Endothelial cell of hepatic sinusoid (primary cell): ENCODE measurements around the gene IGLON5.

ENCODE experiments used
- in situ Hi-C: cut with HindIII; loops from 2 replicates; pipeline ENCODE4 v1.10.0; 2017; ENCODE audit warnings: low sequenced_read_pairs

IGLON5 gene

DNA sequence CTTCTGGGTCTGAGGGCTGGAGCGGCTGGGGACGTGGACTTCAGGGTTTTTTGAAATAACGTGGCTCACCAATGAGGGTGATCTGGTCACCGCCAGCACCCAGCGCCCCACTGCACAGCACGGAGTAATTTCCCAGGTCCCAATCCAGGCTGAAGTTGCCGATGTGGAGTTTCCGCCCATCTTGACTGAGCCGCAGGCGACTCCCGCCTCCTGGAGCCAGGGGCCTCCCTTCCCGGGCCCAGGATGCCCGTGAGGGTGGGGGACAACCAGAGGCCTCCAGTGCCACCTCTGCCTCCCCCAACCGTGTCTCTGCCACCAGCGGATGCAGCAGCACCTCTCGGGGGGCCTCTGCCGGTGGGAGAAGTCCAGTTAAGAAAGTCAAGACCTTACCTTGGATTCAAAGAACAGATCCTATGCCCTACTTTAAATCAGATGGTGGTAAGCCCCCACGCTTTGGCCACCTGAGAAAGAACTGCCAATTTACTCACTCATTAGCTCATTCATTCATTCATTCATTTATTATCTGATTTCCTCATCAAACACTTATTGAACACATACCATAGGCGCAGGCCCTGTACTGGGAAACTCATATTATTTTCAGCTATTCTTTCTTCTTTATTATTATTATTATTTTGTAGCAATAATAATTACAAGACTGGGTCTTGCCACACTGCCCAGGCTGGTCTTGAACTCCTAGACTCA is 26.6 kb downstream of the IGLON5 start:
- in situ Hi-C loops, result no loop called here

- in situ Hi-C loops, result no loop called here
Observed at GRCh38 chr19:51338563-51339312, 27.3 kb downstream of the IGLON5 start.

DNA sequence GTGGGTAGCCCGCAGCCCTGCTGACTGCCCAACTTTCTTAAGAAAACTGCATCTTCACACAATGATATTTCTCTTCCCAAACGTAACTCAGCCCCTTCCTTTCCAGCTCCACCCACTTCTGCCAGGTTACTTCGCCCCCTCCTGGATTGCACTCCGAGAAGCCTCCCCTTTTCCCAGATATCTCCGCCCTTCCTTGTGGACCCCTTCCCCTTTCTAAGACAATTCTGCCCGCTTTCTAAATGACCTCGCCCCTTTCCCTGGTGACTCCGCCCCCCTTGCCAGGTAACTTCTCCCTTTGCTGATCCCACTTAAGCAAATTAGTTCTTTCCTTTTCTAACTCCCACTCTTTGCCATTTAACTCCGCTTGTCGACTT is 27.9 kb downstream of the IGLON5 start:
- in situ Hi-C loops, result no loop called here

DNA sequence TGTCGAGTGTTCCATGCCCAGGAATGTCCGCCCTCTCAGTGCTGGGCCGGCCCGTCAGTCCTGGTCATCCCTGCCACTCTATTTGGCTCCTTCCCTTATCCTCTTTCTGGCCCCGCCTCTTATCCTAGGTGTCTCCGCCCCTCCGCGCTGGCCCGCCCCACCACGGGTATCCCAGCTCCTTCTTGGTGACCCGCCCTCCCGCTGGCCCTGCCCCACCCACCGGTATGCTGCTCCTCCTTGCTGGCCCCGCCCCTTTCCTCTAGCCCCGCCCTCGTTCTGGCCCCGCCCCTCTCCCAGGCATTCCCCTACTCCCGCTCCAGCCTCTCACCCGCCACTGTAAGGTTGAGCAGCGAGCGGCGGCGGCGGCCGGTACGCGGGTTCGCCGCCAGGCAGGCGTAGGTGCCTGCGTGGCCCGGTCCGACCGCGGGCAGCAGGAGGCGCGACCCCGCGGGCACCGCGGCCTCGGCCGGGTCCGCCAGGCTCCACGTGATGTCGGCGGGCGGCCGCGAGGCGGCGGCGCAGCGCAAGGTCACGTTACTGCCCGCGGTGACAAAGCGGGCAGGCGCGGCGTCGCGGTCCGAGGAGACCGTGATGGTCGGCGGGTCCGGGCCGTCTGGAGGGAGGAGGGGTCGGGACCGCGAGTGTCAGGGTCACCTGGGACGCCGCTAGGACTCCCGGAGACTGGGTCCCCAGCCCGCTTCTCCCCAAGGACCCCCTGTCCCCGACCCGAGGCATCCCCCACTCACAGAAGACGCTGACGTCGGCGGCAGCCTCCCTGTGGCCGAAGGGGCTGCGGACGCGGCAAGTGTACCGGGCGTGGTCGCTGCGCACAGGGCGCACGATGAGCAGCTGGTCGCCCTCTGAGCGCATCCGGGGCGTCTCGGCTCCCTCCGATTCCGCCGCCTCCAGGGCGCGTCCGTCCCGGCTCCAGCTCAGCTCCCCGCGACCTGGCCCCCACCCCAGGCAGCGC is 28.5 kb downstream of the IGLON5 start:
- in situ Hi-C loops, result no loop called here

- in situ Hi-C loops, result no loop called here
Observed at GRCh38 chr19:51341066-51341465, 29.6 kb downstream of the IGLON5 start.

GRCh38 chr19:51341976-51342580 is 30.6 kb downstream of the IGLON5 start, which contains the start of gene VSIG10L:
TSS of gene VSIG10L (minus strand) at chr19:51342139. CDS start at chr19:51342124, 15 bp downstream.
- in situ Hi-C loops, result no loop called here

- in situ Hi-C loops, result no loop called here
Observed at GRCh38 chr19:51342631-51343569, 31.5 kb downstream of the IGLON5 start.

- in situ Hi-C loops, result no loop called here
Observed at GRCh38 chr19:51345076-51345620, 33.7 kb downstream of the IGLON5 start.

DNA sequence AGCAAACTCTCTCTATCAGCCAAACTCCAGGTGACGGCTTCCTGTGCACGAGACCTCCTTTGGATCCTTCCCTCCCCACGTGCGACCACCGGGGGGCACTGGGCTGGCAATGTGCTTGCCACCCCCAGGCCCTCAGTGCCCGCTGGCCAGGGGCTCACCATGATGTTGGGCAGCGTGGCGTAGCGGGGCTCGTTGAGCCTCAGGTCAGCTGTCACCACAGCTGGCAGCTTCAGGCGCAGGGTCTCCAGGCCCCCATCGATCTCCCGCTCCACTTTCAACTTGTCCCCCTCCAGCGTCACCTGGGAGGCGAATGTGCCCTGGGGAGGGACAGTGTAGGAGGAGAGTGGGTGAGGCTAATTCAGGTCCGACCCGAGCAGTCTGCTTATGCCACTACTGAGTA is 35.3 kb downstream of the IGLON5 start:
- in situ Hi-C loops, result no loop called here

GRCh38 chr19:51347209-51347928 is 35.9 kb downstream of the IGLON5 start:
- in situ Hi-C loops, result no loop called here

- in situ Hi-C loops, result loop anchor here (10.0 kb wide), 1 partner anchor 63 kb away; the partner anchor contains the start of gene SIGLEC10
Observed at GRCh38 chr19:51351266-51351990, 40.0 kb downstream of the IGLON5 start.

GRCh38 chr19:51352783-51353360 is 41.4 kb downstream of the IGLON5 start:
- in situ Hi-C loops, result loop anchor here (10.0 kb wide), 1 partner anchor 62 kb away; the partner anchor contains the start of gene SIGLEC10

DNA sequence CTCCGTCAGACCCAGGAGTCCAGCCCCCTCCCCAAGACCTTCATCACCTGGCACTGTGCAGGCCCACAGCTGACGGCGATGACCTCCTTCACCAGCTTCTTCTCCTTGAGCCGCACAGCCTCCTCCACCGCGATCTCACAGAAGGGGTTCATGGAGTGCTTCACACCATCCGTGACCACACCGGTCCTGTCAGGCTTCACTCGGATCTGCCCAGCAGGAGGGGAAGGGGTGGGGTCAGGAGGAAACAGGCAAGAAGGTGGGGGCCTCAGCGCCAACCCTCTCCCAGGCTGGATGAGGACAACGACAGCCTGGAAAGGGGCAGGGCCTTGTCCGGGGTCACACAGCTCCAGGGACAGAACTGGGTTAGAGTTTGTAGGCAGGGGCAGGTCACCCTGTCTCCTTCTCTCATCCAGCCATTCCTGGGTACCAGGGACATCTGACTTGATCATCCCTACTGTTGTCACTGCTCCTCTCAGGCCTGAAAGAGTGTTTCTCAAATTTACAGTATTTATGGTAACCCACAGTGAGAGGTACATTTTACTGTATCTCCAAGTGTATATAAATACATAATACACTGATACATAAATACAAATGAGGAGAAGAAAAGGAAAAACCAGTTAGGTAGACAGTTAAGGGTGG is 42.8 kb downstream of the IGLON5 start:
- in situ Hi-C loops, result loop anchor here (10.0 kb wide), 1 partner anchor 61 kb away; the partner anchor contains the start of gene SIGLEC10

- in situ Hi-C loops, result loop anchor here (10.0 kb wide), 1 partner anchor 60 kb away; the partner anchor contains the start of gene SIGLEC10
Observed at GRCh38 chr19:51354742-51355148, 43.3 kb downstream of the IGLON5 start.

DNA sequence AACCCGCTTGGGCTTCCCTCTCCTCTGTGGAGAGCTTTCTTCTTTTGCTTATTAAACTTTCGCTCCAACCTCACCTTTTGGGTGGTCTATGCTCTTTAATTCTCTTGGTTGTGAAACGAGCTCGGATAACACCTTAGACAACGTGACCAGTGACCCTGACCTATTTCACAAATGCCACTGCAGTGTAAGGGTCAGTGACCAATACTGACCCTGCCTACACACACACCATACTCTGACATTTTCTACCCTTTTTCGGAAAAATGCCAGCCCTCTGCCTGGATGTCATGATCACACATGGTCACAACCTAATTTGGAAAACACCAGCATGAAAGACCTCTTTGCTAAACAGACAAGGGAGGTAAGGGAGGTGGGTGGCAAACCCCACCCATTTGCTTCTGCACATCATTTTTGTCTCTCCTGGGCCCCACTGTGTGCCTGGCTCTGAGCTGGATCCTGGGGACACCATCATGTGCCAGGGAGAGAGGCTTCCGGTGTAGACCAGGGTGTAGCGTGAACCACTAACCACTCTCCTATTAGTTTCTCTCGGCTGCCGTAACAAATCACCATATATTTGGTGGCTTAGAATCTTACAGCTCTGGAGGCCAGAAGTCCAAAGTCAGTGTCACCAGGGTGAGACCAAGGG is 44.8 kb downstream of the IGLON5 start:
- in situ Hi-C loops, result loop anchor here (10.0 kb wide), 1 partner anchor 59 kb away; the partner anchor contains the start of gene SIGLEC10

- in situ Hi-C loops, result loop anchor here (10.0 kb wide), 1 partner anchor 57 kb away; the partner anchor contains the start of gene SIGLEC10
Observed at GRCh38 chr19:51357952-51358351, 46.5 kb downstream of the IGLON5 start.
